K562 (cell line): ENCODE measurements around the gene GYG2. TPM values are rescaled to one million over a fixed set of nuclear protein-coding genes. Genes with fewer than 3 reads are reported as not detected.

ENCODE experiments used
- ATAC-seq: fragments of 200-7000 bp; cut with Tn5 transposase; 3 replicates; pipeline ENCODE4 v1.9.1; 2020; ENCODE audit warnings: moderate library complexity
- BruUV-seq: library from RNA; stranded (reverse); fragments of 400-500 nt; replicated peaks from 2 replicates; lab custom pipeline; 2021; lab: Mats Ljungman, UMichigan
- CTCF ChIA-PET: fragments of 300-600 bp; formaldehyde crosslinking; extraction: SDS; loops from one replicate; lab custom pipeline; 2021; ENCODE audit warnings: low intra/inter-chr PET ratio; lab: Yijun Ruan, JAX
- POLR2A ChIA-PET: fragments of 300-600, 350-650 bp; sonication (Branson Sonifier 250); formaldehyde crosslinking; extraction: SDS; loops from one replicate; lab custom pipeline; 2021; ENCODE audit warnings: antibody characterized with exemption, inconsistent platforms; lab: Yijun Ruan, JAX
- DNase-seq, 4 experiments: peaks; one replicate each; pipeline versions ENCODE4 v3.0.0 to v3.0.0-alpha.2; 2011 to 2018; ENCODE audit warnings: low spot score in 3 of 4, mixed read lengths in 3 of 4; ENCODE audit errors: extremely low read depth in 1 of 4
- FAIRE-seq: peaks from 2 replicates; lab custom pipeline; 2011; peaks lifted over from hg19 to GRCh38; lab: Jason Lieb, UNC
- H2AFZ ChIP-seq: 2 replicates; pipeline ENCODE4 v1.6.0; 2011; ENCODE audit warnings: low read depth, low read length, control low read depth, inconsistent platforms
- H3K27ac ChIP-seq: fragments of 200-600 bp; 3 replicates; pipeline ENCODE4 v1.8.0; 2011; ENCODE audit warnings: low read depth, mild to moderate bottlenecking, control low read depth, inconsistent platforms, low read length, moderate library complexity, mixed read lengths; ENCODE audit errors: extremely low read depth
- H3K27me3 ChIP-seq, 2 experiments: fragments of 300-600 bp in 1 of 2; 2 replicates in 1 of 2; 3 replicates in 1 of 2; pipeline versions ENCODE4 v1.6.0 to v1.8.0; 2011; ENCODE audit warnings: inconsistent platforms in 2 of 2, low read length in 2 of 2, mild to moderate bottlenecking in 1 of 2, mixed read lengths in 1 of 2, moderate library complexity in 1 of 2; ENCODE audit not compliant: control insufficient read depth in 2 of 2, insufficient read depth in 2 of 2
- H3K36me3 ChIP-seq: fragments of 300-600 bp; 3 replicates; pipeline ENCODE4 v1.8.0; 2011; ENCODE audit warnings: mild to moderate bottlenecking, low read length, inconsistent platforms; ENCODE audit not compliant: control insufficient read depth, insufficient read depth
- H3K4me1 ChIP-seq, 2 experiments: fragments of 200-600 bp in 1 of 2; replicated peaks in 1 of 2; 2 replicates in 1 of 2; 3 replicates in 1 of 2; pipeline versions ENCODE4 v1.5.1 to v1.8.0; 2011; ENCODE audit warnings: inconsistent platforms in 2 of 2, low read length in 2 of 2, mild to moderate bottlenecking in 1 of 2, mixed read lengths in 1 of 2, moderate library complexity in 1 of 2; ENCODE audit not compliant: control insufficient read depth in 2 of 2, insufficient read depth in 2 of 2
- H3K4me2 ChIP-seq: 2 replicates; pipeline ENCODE4 v1.6.1; 2011; ENCODE audit warnings: low read length, control low read depth, inconsistent platforms, mixed read lengths; ENCODE audit not compliant: insufficient read depth
- H3K4me3 ChIP-seq: fragments of 200-600 bp; sonication (generic), shearing (Covaris generic); 2 replicates; pipeline ENCODE4 v1.5.1; 2016; ENCODE audit warnings: control low read depth, inconsistent platforms
- H3K79me2 ChIP-seq: fragments of 200-600 bp; 3 replicates; pipeline ENCODE4 v1.8.0; 2011; ENCODE audit warnings: low read length, inconsistent platforms; ENCODE audit not compliant: control insufficient read depth, insufficient read depth
- H3K9ac ChIP-seq, 2 experiments: 2 replicates each; pipeline versions ENCODE4 v1.6.0 to v1.6.1; 2011; ENCODE audit warnings: low read depth in 2 of 2, low read length in 2 of 2, control low read depth in 1 of 2, inconsistent platforms in 1 of 2, mild to moderate bottlenecking in 1 of 2, mixed read lengths in 1 of 2; ENCODE audit not compliant: insufficient read depth in 1 of 2
- H3K9me1 ChIP-seq: one replicate; pipeline ENCODE4 v1.6.0; 2011; ENCODE audit warnings: inconsistent platforms, mild to moderate bottlenecking, low read length, moderate library complexity; ENCODE audit not compliant: control insufficient read depth, insufficient read depth
- H3K9me3 ChIP-seq: replicated peaks from 2 replicates; pipeline ENCODE4 v1.5.1; 2011; ENCODE audit warnings: low read depth, low read length, inconsistent platforms; ENCODE audit not compliant: control insufficient read depth, insufficient read depth
- H4K20me1 ChIP-seq: replicated peaks from 2 replicates; pipeline ENCODE4 v1.6.1; 2011; ENCODE audit warnings: low read length, inconsistent platforms, mixed read lengths; ENCODE audit not compliant: control insufficient read depth, insufficient read depth
- BCL6 ChIP-seq: fragments of 250-450 bp; sonication (Bioruptor Pico); IDR thresholded peaks from 2 replicates; pipeline ENCODE4 v1.4.0; 2020
- CBX5 ChIP-seq: IDR thresholded peaks from 2 replicates; pipeline ENCODE4 v1.6.1; 2014; ENCODE audit warnings: low read depth, borderline replicate concordance
- GABPB1 ChIP-seq: sonication (generic); formaldehyde crosslinking; IDR thresholded peaks from 2 replicates; pipeline ENCODE4 v1.8.0; 2022; ENCODE audit warnings: mild to moderate bottlenecking, missing genetic modification reagents
- IFI16 ChIP-seq: fragments of 250-450 bp; sonication (Bioruptor Pico); IDR thresholded peaks from 2 replicates; pipeline ENCODE4 v2.1.2; 2022; ENCODE audit warnings: mild to moderate bottlenecking, inconsistent platforms
- NFE2 ChIP-seq: IDR thresholded peaks from 2 replicates; pipeline ENCODE4 v1.6.1; 2014; ENCODE audit warnings: antibody characterized with exemption, low read depth
- RBM14 ChIP-seq: fragments of 200-400 bp; formaldehyde crosslinking; IDR thresholded peaks from 2 replicates; pipeline ENCODE4 v1.6.1; 2018; ENCODE audit warnings: low read depth, mild to moderate bottlenecking, low read length, moderate library complexity, borderline replicate concordance; ENCODE audit not compliant: insufficient read depth
- ZNF184 ChIP-seq: sonication (generic); formaldehyde crosslinking; IDR thresholded peaks from 2 replicates; pipeline ENCODE4 v1.5.0; 2020; ENCODE audit warnings: missing genetic modification reagents
- ZNF263 ChIP-seq: sonication (generic); formaldehyde crosslinking; IDR thresholded peaks from 2 replicates; pipeline ENCODE4 v1.8.0; 2022; ENCODE audit warnings: mild to moderate bottlenecking, missing genetic modification reagents, borderline replicate concordance
- WGBS: fragments of 100-300 bp; shearing (Covaris generic); methylation state at CpG from one replicate; pipeline ENCODE4 v1.1.6; 2016; ENCODE audit warnings: low coverage, mixed read lengths; ENCODE audit not compliant: insufficient coverage; ENCODE audit errors: missing lambda C conversion rate; 5-methylcytosine and 5-hydroxymethylcytosine counted together
- in situ Hi-C: fragments of 300-500 bp; cut with MboI; formaldehyde crosslinking; loops from 4 replicates; pipeline ENCODE4 v1.15.0; 2018; ENCODE audit warnings: inconsistent platforms, mixed read lengths
- intact Hi-C: fragments of 100-400 bp; cut with micrococcal nuclease; formaldehyde crosslinking; loops from 2 replicates; pipeline ENCODE4 v1.14.2; 2022
- polyA plus RNA-seq, 8 experiments: library from polyadenylated mRNA; depleted of rRNA in 4 of 8; stranded (reverse) in 5 of 8; unstranded in 3 of 8; fragments of >200 nt; fragmentation: Nextera tagmentation in 2 of 8; fragmentation: Illumina TruSeq in 1 of 8; extraction: Ambion mirVana in 2 of 8; extraction: Trizol in 1 of 8; gene quantifications; 2 replicates each; pipeline versions ENCODE4 v1.2.1 to v1.2.3, GENCODE V29; 2011 to 2014; ENCODE audit warnings: inconsistent platforms in 1 of 8, missing spikeins in 1 of 8
- total RNA-seq, 7 experiments: library from RNA; depleted of rRNA in 6 of 7; stranded (reverse); fragments of >200 nt in 6 of 7; fragmentation: Illumina TruSeq in 2 of 7; extraction: Trizol in 2 of 7; gene quantifications; 2 replicates each; pipeline versions ENCODE4 v1.2.1 to v1.2.3, GENCODE V29; 2011 to 2021; ENCODE audit warnings: low replicate concordance in 1 of 7
- TF ChIP-seq, protein P1 (sequence below): fragments of 250-450 bp; sonication (Bioruptor Pico); IDR thresholded peaks from 2 replicates; pipeline ENCODE4 v1.5.0; 2021
- TF ChIP-seq, protein P2 (sequence below): sonication (generic); formaldehyde crosslinking; IDR thresholded peaks from 2 replicates; pipeline ENCODE4 v1.8.0; 2022; ENCODE audit warnings: mild to moderate bottlenecking, missing genetic modification reagents
- TF ChIP-seq, protein P3 (sequence below), 3 experiments: IDR thresholded peaks in 2 of 3; conservative IDR thresholded peaks in 1 of 3; 2 replicates each; pipeline ENCODE4 v1.5.1; 2011 to 2012; ENCODE audit warnings: low read length in 3 of 3, mild to moderate bottlenecking in 3 of 3, control low read depth in 2 of 3, improper control_type of control experiment in 1 of 3, inconsistent platforms in 1 of 3, low read depth in 1 of 3, mixed read lengths in 1 of 3, moderate library complexity in 1 of 3; ENCODE audit not compliant: insufficient read depth in 2 of 3

GYG2 gene
- total and polyA plus RNA-seq, 9 of the 15 experiments (the other 6 are each of a cell fraction or from before 2014, with no cell fraction given) = 0.24 to 4.4 (median 2.9) TPM

DNA sequence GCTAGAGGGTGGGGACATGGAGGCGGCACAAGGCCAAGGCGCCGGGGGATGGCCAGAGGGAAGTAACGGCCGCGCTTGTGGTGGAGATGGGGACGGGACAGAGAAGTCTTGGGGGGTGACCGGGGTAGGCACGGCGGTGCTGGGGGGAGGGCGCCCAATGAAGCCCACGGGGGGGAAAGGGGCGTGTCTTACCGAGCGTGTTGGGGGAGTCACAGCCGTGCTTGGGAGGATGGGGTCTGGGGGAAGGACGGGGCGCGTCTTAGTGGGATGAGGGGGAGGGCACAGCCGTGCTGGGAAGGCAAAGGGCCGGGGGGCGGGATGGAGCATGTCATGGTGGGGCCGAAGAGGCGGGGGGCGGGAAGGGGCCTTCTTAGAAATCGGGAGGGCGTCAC lies 99.5 kb downstream of the GYG2 start:
- Histone ChIP-seq H4K20me1 (no peaks in the 10 kb centered on the region), H3K79me2 (no peaks in the 10 kb centered on the region), H2AFZ (no peak overlapping the region), H3K9me3 (no peaks in the 10 kb centered on the region), H3K4me1 (peaks cover 0 to 7% of the 10 kb centered on the region in 2 experiments; a peak in 2 of 5 replicates), H3K4me2 (no peak overlapping the region), H3K27me3 (no peaks in the 10 kb centered on the region), H3K9ac (no peak overlapping the region), H3K27ac (no peak overlapping the region), H3K36me3 (no peaks in the 10 kb centered on the region), H3K9me1 (no peaks in the 10 kb centered on the region), H3K4me3 (no peak overlapping the region)
- TF ChIP-seq, protein P1, sequence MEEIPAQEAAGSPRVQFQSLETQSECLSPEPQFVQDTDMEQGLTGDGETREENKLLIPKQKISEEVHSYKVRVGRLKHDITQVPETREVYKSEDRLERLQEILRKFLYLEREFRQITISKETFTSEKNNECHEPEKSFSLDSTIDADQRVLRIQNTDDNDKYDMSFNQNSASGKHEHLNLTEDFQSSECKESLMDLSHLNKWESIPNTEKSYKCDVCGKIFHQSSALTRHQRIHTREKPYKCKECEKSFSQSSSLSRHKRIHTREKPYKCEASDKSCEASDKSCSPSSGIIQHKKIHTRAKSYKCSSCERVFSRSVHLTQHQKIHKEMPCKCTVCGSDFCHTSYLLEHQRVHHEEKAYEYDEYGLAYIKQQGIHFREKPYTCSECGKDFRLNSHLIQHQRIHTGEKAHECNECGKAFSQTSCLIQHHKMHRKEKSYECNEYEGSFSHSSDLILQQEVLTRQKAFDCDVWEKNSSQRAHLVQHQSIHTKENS = no peak
- no peak for TF ChIP-seq RBM14
- in situ Hi-C loops (no loop called here), intact Hi-C loops (no loop called here)
- 82% methylated on average over 7 of the region's 27 CpGs for WGBS
- POLR2A ChIA-PET = no interaction called here
- DNase-seq (no peak), ATAC-seq (no peak), FAIRE-seq (no peak)
- CTCF ChIA-PET = no interaction called here
- BruUV-seq = no TSS peak

DNA sequence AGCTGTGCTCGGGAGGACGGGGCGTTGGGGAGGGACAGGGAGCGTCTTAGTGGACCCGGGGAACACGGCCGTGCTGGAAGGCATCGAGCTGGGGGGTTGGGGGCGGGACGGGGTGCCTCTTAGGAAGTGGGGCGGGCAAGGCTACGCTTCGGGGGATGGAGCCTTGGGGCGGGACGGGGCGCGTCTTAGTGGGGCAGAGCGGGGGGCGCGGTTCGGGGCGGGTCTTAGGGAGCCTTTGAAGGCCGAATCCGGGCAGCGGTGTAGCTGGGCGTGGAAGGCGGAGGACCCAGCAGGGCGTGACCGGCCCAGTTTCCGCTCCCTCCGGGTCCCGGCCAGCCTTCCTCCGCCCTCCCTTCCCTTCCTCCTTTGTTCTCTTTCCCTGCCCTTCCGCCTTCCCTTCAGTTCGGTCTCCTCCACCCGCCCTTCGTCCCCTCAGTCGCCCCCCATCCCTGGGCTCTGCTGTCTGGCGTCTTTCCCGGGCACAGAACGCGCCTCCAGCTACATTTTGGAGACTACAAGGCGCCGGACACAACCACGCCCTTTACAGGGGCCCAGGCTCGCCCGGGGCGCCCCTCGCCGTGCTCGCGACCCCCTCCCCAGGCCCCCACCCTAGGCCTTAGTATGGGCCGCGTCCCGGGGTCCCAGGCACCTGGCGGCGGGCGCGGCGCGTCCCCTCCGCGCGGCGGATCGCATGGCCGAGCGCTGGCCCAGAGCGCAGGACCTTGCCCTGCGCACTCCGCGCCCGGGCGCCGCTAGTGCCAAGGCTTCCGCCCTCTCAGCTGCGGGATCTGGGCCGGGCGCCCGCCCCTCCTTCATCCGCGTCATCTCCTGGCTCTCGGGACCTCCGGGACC lies 100.1 kb downstream of the GYG2 start, which contains the start of gene ARSD:
Gene ARSD (minus strand): TSS at position 757 of the 852 bp plus-strand sequence. CDS start 64 bp downstream, at position 693.
- no peak within 1 kb of the TSS for H3K4me3 ChIP-seq
- no peaks in the 10 kb centered on the region for H3K36me3 ChIP-seq
- no peak for FAIRE-seq
- H4K20me1 ChIP-seq = no peaks in the 10 kb centered on the region
- no peak within 1 kb of the TSS for H2AFZ ChIP-seq
- H3K27me3 ChIP-seq = no peaks in the 10 kb centered on the region
- no peak for DNase-seq
- H3K27ac ChIP-seq = no peak within 1 kb of the TSS
- no peak for ATAC-seq
- intact Hi-C loops = no loop called here
- in situ Hi-C loops = no loop called here
- no peaks in the 10 kb centered on the region for H3K79me2 ChIP-seq
- no peak within 1 kb of the TSS for H3K4me2 ChIP-seq
- H3K4me1 ChIP-seq = peaks cover 0 to 7% of the 10 kb centered on the region in 2 experiments; a peak in 2 of 5 replicates
- ChIA-PET CTCF (no interaction called here), POLR2A (no interaction called here)
- no peak within 1 kb of the TSS for H3K9ac ChIP-seq
- 64% methylated on average over 10 of the region's 84 CpGs for WGBS
- H3K9me1 ChIP-seq = no peaks in the 10 kb centered on the region
- no TSS peak for BruUV-seq
- H3K9me3 ChIP-seq = no peaks in the 10 kb centered on the region
- TF ChIP-seq, protein P2, sequence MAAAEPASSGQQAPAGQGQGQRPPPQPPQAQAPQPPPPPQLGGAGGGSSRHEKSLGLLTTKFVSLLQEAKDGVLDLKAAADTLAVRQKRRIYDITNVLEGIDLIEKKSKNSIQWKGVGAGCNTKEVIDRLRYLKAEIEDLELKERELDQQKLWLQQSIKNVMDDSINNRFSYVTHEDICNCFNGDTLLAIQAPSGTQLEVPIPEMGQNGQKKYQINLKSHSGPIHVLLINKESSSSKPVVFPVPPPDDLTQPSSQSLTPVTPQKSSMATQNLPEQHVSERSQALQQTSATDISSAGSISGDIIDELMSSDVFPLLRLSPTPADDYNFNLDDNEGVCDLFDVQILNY (CRISPR knock-in tag) = no peak
- TF ChIP-seq NFE2 = no peak
- TF ChIP-seq GABPB1 (CRISPR knock-in tag) = no peak
- no peak for TF ChIP-seq ZNF263 (CRISPR knock-in tag)
- TF ChIP-seq CBX5 = no peak
- TF ChIP-seq ZNF184 (CRISPR knock-in tag) = no peak
- no peak for TF ChIP-seq BCL6 (CRISPR knock-in tag)
- TF ChIP-seq, protein P3, sequence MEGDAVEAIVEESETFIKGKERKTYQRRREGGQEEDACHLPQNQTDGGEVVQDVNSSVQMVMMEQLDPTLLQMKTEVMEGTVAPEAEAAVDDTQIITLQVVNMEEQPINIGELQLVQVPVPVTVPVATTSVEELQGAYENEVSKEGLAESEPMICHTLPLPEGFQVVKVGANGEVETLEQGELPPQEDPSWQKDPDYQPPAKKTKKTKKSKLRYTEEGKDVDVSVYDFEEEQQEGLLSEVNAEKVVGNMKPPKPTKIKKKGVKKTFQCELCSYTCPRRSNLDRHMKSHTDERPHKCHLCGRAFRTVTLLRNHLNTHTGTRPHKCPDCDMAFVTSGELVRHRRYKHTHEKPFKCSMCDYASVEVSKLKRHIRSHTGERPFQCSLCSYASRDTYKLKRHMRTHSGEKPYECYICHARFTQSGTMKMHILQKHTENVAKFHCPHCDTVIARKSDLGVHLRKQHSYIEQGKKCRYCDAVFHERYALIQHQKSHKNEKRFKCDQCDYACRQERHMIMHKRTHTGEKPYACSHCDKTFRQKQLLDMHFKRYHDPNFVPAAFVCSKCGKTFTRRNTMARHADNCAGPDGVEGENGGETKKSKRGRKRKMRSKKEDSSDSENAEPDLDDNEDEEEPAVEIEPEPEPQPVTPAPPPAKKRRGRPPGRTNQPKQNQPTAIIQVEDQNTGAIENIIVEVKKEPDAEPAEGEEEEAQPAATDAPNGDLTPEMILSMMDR (IDR thresholded peaks at IDR 0.05 in 2 of 3, conservative IDR thresholded peaks at IDR 0.05 in 1 of 3; ENCODE audit: insufficient read depth in 2 of 3, low read depth in 1 of 3, low read length in 3 of 3) = no peak
- TF ChIP-seq IFI16 (CRISPR knock-in tag) = no peak
